Cerebellar cortex (tissue), 1 donor: Measurements from ENCODE around the gene SMYD3.

Experiments
- DNase-seq: peaks from one replicate; pipeline ENCODE4 v3.0.0-alpha.2; 2015; ENCODE audit warnings: low spot score

The SMYD3 gene

DNA sequence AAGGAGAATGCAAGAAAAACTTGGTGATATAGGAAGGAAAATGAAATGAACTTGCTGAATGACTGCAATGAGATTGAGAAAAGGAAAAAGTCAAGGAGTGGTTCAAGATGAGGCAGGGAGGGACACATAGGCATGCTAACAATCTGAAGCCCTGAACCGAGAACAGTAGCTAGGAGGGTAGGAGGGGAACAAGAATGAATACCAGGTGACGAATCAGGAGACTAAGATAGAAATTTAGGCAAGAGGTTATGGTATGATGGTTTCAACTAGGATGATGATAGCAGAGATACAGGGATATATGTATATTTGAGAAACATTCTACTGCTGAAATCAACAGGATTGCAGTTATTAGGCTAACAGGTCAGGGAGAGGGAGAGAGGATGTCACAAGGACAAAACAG, 44.1 kb downstream of the SMYD3 start:
- no peak for DNase-seq

GRCh38 chr1:246460406-246460805, 46.7 kb downstream of the SMYD3 start:
- no peak for DNase-seq

DNA sequence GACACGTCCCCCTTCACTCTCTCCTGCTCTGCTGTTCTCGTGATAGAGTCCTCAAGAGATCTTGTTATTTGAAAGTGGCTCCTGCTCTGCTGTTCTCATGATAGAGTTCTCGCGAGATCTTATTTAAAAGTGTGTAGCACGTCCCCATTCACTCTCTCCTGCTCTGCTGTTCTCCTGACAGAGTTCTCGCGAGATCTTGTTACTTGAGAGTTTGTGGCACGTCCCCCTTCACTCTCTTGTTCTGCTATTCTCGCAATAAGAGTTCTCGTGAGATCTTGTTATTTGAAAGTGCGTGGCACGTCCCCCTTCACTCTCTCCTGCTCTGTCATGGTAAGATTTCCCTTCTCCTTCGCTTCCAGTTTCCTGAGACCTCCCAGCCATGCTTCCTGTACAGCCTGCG, 47.9 kb downstream of the SMYD3 start:
- DNase-seq, result no peak

- no peak for DNase-seq
Observed at GRCh38 chr1:246455476-246455875, 51.6 kb downstream of the SMYD3 start.

DNA sequence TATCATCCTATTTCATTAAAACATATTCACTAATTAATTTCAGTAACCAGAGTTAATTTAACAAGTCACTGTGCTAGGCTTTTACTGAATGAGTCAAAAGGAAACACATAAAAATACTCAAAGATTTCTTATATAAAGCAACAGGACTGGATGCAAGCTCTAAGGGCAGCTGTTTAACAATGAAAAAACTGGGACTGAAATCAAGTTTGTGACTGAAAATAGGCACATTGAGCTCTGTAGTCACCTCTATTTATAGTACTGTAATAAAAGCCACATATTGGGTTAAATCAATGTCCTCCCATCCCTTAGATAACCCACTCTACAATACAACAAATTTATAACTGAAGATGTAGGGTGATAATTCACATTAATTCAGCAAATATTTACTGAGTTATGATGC, 52.4 kb downstream of the SMYD3 start:
- DNase-seq, result peak; percentile 42

GRCh38 chr1:246450611-246451251, 56.3 kb downstream of the SMYD3 start:
- peak; percentile 71 for DNase-seq

DNA sequence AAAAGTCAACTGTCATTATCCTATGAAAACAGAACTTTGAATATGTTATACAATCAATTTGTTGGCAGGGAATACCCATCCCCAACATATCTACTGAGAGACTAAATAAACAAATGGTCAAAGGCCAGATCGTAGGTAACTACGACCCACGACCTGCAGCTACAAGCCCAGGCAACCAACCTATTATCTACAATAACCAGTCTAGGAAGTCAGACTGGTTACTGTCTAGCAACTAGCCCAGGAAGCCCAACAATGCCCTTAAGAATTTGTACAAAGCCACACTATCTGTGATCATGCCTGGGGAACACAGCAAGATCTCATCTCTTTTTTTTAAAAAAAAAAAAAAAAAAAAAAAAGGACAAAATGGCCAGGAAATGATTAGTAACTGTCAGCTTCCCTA, 58.7 kb downstream of the SMYD3 start:
- DNase-seq, result no peak

DNA sequence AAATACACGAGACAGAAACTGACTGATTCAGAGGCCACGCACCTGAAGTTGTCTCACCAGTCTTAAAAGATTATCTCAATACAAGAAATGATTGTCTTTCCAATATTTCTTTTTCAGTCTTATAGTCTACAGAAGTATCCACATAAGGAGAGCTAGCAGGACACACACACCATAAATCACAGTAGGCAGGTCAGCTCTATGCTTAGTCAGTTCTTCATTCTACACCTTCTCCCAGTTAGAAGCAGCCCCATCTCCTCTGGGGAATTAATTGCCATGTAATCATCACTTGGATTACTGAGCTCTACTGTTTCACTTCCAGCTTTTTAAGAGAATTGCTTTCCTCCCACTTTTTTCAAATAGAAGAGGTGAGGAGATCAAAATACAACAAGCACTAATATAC, 59.6 kb downstream of the SMYD3 start:
- DNase-seq, result no peak

DNA sequence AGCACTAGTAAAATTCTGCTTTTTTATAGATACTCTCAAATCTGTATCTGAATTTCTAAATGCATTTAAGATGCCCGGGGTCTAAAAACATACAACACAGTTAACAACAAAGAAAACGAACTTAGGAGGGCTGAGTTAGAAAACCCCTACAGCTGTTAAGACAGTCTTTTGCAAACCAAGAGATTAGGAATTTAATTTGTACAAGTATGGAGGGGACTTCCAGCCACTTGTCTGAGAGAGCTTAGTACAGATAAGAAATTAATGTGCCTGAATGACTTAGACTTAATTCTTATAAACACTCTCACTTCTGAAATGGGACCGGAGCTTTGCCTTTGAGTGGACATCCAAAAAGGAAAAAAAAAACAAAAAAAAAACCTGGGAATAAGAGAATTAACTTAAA, 61.6 kb downstream of the SMYD3 start:
- no peak for DNase-seq

- DNase-seq, result no peak
Observed at GRCh38 chr1:246444617-246445016, 62.5 kb downstream of the SMYD3 start.

GRCh38 chr1:246437961-246438360, 69.1 kb downstream of the SMYD3 start:
- no peak for DNase-seq

- no peak for DNase-seq
Observed at GRCh38 chr1:246435421-246436041, 71.5 kb downstream of the SMYD3 start.

- DNase-seq, result no peak
Observed at GRCh38 chr1:246434335-246434734, 72.7 kb downstream of the SMYD3 start.

DNA sequence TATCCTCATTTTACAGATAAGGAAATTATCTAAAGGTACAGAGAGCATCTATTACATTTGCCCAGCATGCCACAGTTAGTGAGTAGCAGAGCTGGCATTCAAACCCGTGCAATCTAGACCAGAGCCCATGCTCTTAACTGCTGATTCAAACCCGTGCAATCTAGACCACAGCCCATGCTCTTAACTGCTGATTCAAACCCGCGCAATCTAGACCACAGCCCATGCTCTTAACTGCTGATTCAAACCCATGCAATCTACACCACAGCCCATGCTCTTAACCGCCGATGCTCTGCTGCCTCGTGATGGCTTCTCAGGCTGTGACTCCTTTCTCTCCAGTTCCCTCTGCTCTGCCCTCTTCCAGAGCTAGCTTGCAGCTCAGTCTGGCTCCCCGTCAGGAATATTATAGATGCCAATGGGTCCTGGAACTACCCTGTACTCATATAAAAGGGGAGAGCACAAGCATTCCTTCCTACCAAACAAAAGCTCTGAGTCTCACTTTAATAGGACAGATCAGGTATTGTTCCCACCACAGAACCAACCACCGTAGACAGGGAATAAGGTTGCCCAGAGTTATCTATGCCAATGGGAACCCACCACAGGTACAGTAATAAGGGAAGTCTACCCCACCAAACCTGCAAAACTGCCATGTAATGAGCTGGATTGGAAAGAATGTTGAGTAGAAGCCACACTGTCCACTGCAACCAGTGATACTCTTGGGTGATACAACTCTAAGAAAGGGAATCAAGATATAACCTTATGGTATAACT, 78.4 kb downstream of the SMYD3 start:
- DNase-seq, result no peak

GRCh38 chr1:246427611-246428010, 79.5 kb downstream of the SMYD3 start:
- DNase-seq, result no peak

DNA sequence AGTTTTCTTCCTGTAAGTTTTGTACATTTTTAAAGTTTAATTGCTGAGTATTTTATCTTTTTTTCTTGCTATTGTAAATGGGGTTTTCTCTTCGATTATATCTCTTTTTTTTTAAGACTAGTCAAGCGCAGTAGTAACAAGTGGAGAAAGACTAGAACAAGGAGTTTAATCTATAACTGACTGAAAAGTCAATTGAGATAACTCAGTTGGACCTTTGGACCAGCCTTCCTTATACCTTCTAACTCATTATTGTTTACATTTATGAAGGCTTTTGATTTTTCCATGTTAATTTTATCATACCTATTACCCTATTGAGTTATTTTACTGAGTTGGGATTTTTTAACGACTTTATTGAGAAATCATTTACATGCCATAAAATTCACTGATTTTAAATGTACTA, 81.2 kb downstream of the SMYD3 start:
- no peak for DNase-seq

- no peak for DNase-seq
Observed at GRCh38 chr1:246425139-246425794, 81.8 kb downstream of the SMYD3 start.

DNA sequence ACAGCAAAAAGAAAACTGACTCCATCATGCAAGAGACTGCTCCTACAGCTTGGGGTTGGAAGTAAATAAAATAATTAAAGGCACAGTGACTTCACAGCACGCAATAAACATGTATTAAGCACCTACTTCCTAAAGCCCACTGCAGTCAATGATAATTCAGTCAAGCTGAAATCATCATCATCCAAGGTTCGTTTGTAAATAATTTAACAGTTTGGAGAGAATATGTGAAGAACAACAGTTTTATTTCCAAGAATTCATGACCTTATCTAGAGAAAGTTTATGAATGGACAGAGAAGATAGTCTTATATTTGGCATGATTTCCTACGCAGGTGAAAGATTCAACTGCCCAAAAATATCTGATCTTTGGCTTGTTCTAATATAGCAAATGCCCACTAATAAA, 86.8 kb downstream of the SMYD3 start:
- DNase-seq, result no peak

- DNase-seq, result peak; percentile 96
Observed at GRCh38 chr1:246418565-246419312, 88.3 kb downstream of the SMYD3 start.

- no peak for DNase-seq
Observed at GRCh38 chr1:246417813-246418564, 89.1 kb downstream of the SMYD3 start.

DNA sequence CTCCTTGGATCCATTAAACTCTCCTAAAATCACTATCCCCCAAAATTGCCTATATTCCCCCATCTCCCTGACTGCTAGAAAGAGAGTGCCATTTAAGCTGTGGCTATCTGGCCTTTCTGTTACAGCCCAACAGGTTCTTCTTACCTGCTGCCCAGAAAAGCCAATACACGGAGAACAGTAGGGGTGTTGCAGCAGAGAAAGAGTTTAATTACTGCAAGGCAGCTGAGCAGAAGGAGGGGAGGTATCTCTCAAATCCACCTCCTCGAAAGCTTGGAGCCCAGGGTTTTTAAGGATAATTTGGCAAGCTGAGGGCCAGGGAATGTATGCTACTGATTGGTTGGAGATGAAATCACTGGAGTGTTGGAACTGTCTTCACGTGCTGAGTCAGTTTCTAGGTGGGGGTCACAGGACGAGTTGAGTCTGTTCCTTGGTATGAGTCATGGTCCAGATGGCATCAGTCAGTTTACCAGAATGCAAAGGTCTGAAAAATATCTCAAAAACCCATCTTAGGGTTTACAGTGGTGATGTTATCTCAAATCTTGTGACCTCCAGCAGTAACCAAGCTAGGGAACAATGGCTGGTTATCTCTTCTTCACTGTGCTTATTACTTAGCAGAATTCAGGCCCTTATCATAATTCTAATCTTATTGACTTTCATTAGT, 89.8 kb downstream of the SMYD3 start:
- DNase-seq, result no peak
